C4-2B (cell line): Measurements from ENCODE around the gene HDAC10.

Experiments
- ZFX ChIP-seq: fragments of 450-650 bp; IDR thresholded peaks from 2 replicates; pipeline ENCODE4 v1.6.1; 2017
- TF ChIP-seq, protein P1 (sequence below): fragments of 450-650 bp; conservative IDR thresholded peaks from 2 replicates; pipeline ENCODE4 v1.5.1; 2017; ENCODE audit warnings: mild to moderate bottlenecking

DNA sequence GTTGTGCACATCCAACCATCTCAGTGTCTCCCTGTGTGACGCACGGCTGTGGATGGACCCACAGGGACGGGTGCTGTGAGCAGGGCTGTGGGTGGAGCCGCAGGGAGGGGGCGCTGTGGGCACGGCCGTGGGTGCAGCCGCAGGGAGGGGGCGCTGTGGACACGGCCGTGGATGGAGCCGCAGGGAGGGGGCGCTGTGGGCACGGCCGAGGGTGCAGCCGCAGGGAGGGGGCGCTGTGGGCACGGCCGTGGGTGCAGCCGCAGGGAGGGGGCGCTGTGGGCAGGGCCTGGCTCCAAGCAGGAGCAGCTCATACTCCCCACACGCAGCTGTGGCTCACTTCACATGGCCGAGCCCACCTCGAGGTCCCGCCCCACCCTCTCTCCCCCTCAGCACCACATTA is 25.1 kb upstream of the HDAC10 start:
- TF ChIP-seq, protein P1, sequence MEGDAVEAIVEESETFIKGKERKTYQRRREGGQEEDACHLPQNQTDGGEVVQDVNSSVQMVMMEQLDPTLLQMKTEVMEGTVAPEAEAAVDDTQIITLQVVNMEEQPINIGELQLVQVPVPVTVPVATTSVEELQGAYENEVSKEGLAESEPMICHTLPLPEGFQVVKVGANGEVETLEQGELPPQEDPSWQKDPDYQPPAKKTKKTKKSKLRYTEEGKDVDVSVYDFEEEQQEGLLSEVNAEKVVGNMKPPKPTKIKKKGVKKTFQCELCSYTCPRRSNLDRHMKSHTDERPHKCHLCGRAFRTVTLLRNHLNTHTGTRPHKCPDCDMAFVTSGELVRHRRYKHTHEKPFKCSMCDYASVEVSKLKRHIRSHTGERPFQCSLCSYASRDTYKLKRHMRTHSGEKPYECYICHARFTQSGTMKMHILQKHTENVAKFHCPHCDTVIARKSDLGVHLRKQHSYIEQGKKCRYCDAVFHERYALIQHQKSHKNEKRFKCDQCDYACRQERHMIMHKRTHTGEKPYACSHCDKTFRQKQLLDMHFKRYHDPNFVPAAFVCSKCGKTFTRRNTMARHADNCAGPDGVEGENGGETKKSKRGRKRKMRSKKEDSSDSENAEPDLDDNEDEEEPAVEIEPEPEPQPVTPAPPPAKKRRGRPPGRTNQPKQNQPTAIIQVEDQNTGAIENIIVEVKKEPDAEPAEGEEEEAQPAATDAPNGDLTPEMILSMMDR: no peak
- TF ChIP-seq ZFX: no peak
